Measurements from ENCODE around the gene SFRP4. TPM values are rescaled to one million over a fixed set of nuclear protein-coding genes. Genes with fewer than 3 reads are reported as not detected.

Gene SFRP4
- total and polyA plus RNA-seq, 2 of the 8 experiments (the other 6 are each of a cell fraction or from before 2014, with no cell fraction given) = 0.03 TPM; not detected in 1

DNA sequence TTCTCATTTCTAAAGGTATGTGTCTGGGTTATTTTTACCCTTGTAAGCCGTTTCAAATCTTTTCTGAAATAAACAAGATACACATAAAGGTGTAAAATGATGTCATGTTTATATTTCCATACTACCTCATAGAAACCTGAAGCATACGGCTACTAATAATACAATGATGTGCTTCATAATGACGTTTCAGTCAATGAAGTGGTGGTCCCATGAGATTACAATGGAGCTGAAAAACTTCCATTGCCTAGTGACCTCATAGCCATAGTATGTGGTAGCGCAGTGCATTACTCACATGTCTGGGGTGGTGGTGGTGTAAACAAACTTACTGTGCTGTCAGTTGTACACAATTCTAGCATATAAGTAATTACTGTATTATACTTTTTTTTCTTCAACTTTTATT, 28.7 kb upstream of the SFRP4 start:
- no peak for FAIRE-seq
- Histone ChIP-seq H3K79me2 (ENCODE audit: control insufficient read depth in 1 of 2, insufficient read depth in 2 of 2, low read length in 2 of 2) (no peaks in the 10 kb centered on the region), H3K79me1 (ENCODE audit: low read depth, low read length) (no peaks in the 10 kb centered on the region; the same call in 1 of the 2 replicates), H3K56ac (replicated peaks; ENCODE audit: insufficient read length, low read depth, low read length) (no peak overlapping the region), H4K20me1 (replicated peaks in 1 of 2; ENCODE audit: control insufficient read depth in 1 of 2, insufficient read depth in 2 of 2, low read length in 2 of 2) (no peaks in the 10 kb centered on the region), H2BK120ac (replicated peaks; ENCODE audit: low read depth, low read length) (no peak overlapping the region), H3K23me2 (ENCODE audit: low read depth, low read length) (no peaks in the 10 kb centered on the region), H2AK5ac (ENCODE audit: low read depth, low read length) (no peak overlapping the region), H4K91ac (replicated peaks; ENCODE audit: insufficient read length, low read length) (no peak overlapping the region), H3K4ac (replicated peaks; ENCODE audit: insufficient read length, low read depth, low read length) (no peak overlapping the region), H3K4me3 (ENCODE audit: extremely low read depth in 1 of 4, insufficient read depth in 2 of 4, low read depth in 3 of 4, low read length in 4 of 4) (no peak overlapping the region), H3K14ac (ENCODE audit: insufficient read length) (no peak overlapping the region), H3K4me1 (replicated peaks in 1 of 4; ENCODE audit: control insufficient read depth in 3 of 4, insufficient read depth in 4 of 4, low read length in 3 of 4) (peaks cover 0 to 6% (median 4%) of the 10 kb centered on the region in 4 experiments; a peak in 3 of 7 replicates), H3K9me3 (ENCODE audit: insufficient read depth in 2 of 2, low read depth in 1 of 2, low read length in 1 of 2) (0 out of 4 replicates have a peak, but pooled peaks cover 0 to 2% of the 10 kb centered on the region in 2 experiments), H3K27me3 (replicated peaks in 1 of 4; ENCODE audit: control insufficient read depth in 3 of 4, extremely low read depth in 1 of 4, insufficient read depth in 3 of 4, low read length in 3 of 4) (no peaks in the 10 kb centered on the region), H2BK20ac (ENCODE audit: low read length) (no peak overlapping the region), H2BK12ac (ENCODE audit: low read depth, low read length) (no peak overlapping the region), H4K5ac (ENCODE audit: insufficient read length, low read depth, low read length) (no peak overlapping the region), H2BK5ac (ENCODE audit: low read depth, low read length) (no peak overlapping the region), H4K8ac (ENCODE audit: extremely low read depth, insufficient read depth, low read length) (no peak overlapping the region), H3K18ac (ENCODE audit: extremely low read depth, low read length) (no peak overlapping the region), H2AFZ (ENCODE audit: low read length) (no peak overlapping the region), H2BK15ac (ENCODE audit: low read length) (no peak overlapping the region), H3K36me3 (ENCODE audit: control insufficient read depth in 2 of 4, insufficient read depth in 4 of 4, low read length in 3 of 4) (no peaks in the 10 kb centered on the region), H3K4me2 (ENCODE audit: insufficient read depth in 1 of 2, low read depth in 2 of 2, low read length in 2 of 2) (no peak overlapping the region), H3K9ac (replicated peaks in 1 of 4; ENCODE audit: extremely low read depth in 1 of 4, low read depth in 3 of 4, low read length in 3 of 4) (no peak overlapping the region), H3K23ac (ENCODE audit: insufficient read length) (no peak overlapping the region), H3K27ac (ENCODE audit: low read depth, low read length) (no peak overlapping the region)
- CTCF ChIA-PET (ENCODE audit: partially characterized antibody) = interaction anchor here (0.5 kb wide), 1 partner anchor 44 kb away, joined by 3 read pairs; no protein-coding TSS in a partner anchor
- no peak for DNase-seq (ENCODE audit: low read depth in 1 of 2, low spot score in 2 of 2)
- 84% methylated on average over 4 of the region's 4 CpGs; no CpG with 5 or more reads in 1 of the 2 experiments for WGBS, 2 experiments (ENCODE audit: extremely low coverage in 1 of 2, insufficient coverage in 1 of 2, insufficient read length in 1 of 2, insufficient replicate concordance in 2 of 2, low coverage in 1 of 2, low lambda C conversion rate in 2 of 2, missing lambda C conversion rate in 1 of 2)
- POLR2A ChIA-PET (ENCODE audit: partially characterized antibody) = no interaction called here
- TF ChIP-seq JUN (IDR thresholded peaks at IDR 0.05; ENCODE audit: low read depth, low read length) (no peak), SRF (IDR thresholded peaks at IDR 0.05; ENCODE audit: low read depth, low read length) (no peak), CBX5 (IDR thresholded peaks at IDR 0.05; ENCODE audit: low read depth, low read length) (no peak), BRCA1 (IDR thresholded peaks at IDR 0.05; ENCODE audit: low read depth, low read length) (no peak), SIX5 (IDR thresholded peaks at IDR 0.05; ENCODE audit: low read depth, low read length) (no peak), CTBP2 (IDR thresholded peaks at IDR 0.05; ENCODE audit: borderline replicate concordance, insufficient read depth, insufficient read length, low read length) (no peak), RNF2 (IDR thresholded peaks at IDR 0.05; ENCODE audit: borderline replicate concordance, low read depth, low read length, missing control alignments, poor library complexity, severe bottlenecking) (no peak), JUND (IDR thresholded peaks at IDR 0.05; ENCODE audit: low read length) (no peak), E2F6 (IDR thresholded peaks at IDR 0.05) (no peak), NRF1 (IDR thresholded peaks at IDR 0.05; ENCODE audit: low read depth, low read length) (no peak), NANOG (IDR thresholded peaks at IDR 0.05; ENCODE audit: insufficient read depth, low read depth, low read length, poor library complexity, severe bottlenecking) (no peak)
- TF ChIP-seq, protein P1, sequence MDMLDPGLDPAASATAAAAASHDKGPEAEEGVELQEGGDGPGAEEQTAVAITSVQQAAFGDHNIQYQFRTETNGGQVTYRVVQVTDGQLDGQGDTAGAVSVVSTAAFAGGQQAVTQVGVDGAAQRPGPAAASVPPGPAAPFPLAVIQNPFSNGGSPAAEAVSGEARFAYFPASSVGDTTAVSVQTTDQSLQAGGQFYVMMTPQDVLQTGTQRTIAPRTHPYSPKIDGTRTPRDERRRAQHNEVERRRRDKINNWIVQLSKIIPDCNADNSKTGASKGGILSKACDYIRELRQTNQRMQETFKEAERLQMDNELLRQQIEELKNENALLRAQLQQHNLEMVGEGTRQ (IDR thresholded peaks at IDR 0.05; ENCODE audit: low read length) = no peak

All from H1 (cell line).